MCF 10A (cell line): ENCODE data around the gene SHISA7. TPM values are rescaled to one million over a fixed set of nuclear protein-coding genes. Genes with fewer than 3 reads are reported as not detected.

Experiments
- BruUV-seq: library from RNA; stranded (reverse); fragments of 400-500 nt; replicated peaks from 2 replicates; lab custom pipeline; 2021; lab: Mats Ljungman, UMichigan
- CTCF ChIA-PET: fragments of 300-600 bp; sonication (Branson Sonifier 250); formaldehyde crosslinking; extraction: SDS; loops from one replicate; lab custom pipeline; 2021; ENCODE audit warnings: antibody characterized with exemption, inconsistent platforms; lab: Yijun Ruan, JAX
- POLR2A ChIA-PET: fragments of 300-600, 350-650 bp; sonication (Branson Sonifier 250); formaldehyde crosslinking; extraction: SDS; loops from one replicate; lab custom pipeline; 2020; ENCODE audit warnings: antibody characterized with exemption, inconsistent platforms; lab: Yijun Ruan, JAX
- DNase-seq: peaks from one replicate; pipeline ENCODE4 v3.0.0-alpha.2; 2018; ENCODE audit not compliant: unreplicated experiment
- H3K27ac Mint-ChIP-seq: one replicate; pipeline ENCODE4 v1.8.0; 2022; ENCODE audit warnings: mild to moderate bottlenecking, low read depth, mixed read lengths; ENCODE audit not compliant: unreplicated experiment
- H3K27me3 Mint-ChIP-seq: one replicate; pipeline ENCODE4 v1.8.0; 2022; ENCODE audit warnings: mixed read lengths; ENCODE audit not compliant: insufficient read depth, unreplicated experiment
- H3K36me3 Mint-ChIP-seq: one replicate; pipeline ENCODE4 v1.8.0; 2022; ENCODE audit warnings: mild to moderate bottlenecking, moderate library complexity, mixed read lengths; ENCODE audit not compliant: insufficient read depth, unreplicated experiment
- H3K4me1 Mint-ChIP-seq: one replicate; pipeline ENCODE4 v1.8.0; 2022; ENCODE audit warnings: mixed read lengths; ENCODE audit not compliant: insufficient read depth, unreplicated experiment
- H3K4me3 Mint-ChIP-seq: one replicate; pipeline ENCODE4 v1.8.0; 2022; ENCODE audit warnings: mild to moderate bottlenecking, moderate library complexity, mixed read lengths; ENCODE audit not compliant: unreplicated experiment
- H3K9me3 Mint-ChIP-seq: one replicate; pipeline ENCODE4 v1.8.0; 2022; ENCODE audit warnings: mixed read lengths; ENCODE audit not compliant: unreplicated experiment
- CTCF ChIP-seq: fragments of 200-600 bp; IDR thresholded peaks from one replicate; pipeline ENCODE4 v1.8.0; 2022; ENCODE audit warnings: antibody characterized with exemption, mild to moderate bottlenecking; ENCODE audit not compliant: unreplicated experiment
- intact Hi-C: fragments of 100-400 bp; cut with micrococcal nuclease; formaldehyde crosslinking; loops from 2 replicates; pipeline ENCODE4 v1.14.1; 2022
- total RNA-seq: library from RNA; stranded (reverse); gene quantifications from 2 replicates; pipeline ENCODE4 v1.2.3, GENCODE V29; 2022

The SHISA7 gene
- total RNA-seq, 1 experiment from 2014 or later = not detected

DNA sequence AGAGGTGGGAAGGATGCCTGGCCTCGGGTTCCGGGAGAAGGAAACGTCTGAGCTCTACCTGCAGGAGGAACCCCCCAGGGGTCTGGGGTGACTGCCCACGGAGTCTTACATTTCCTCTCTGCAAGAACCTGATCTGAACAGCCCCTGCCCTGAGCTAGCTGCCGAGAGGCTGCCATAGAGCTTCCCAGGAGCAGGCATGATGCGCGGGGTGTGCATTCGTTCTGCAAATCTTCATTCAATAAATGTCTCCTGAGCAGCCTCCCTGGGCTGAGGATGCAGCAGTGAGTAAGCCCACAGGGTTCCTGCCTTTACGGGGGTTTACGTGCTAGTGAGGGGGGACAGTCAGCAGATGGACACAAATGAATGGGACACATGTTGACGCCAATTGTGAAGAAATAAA is 1.5 kb upstream of the SHISA7 start:
- peaks cover 37% of the 10 kb centered on the region for H3K4me1 Mint-ChIP-seq
- no peak for DNase-seq
- no peak overlapping the region for H3K27ac Mint-ChIP-seq
- no TSS peak for BruUV-seq
- intact Hi-C loops = no loop called here
- peaks cover 55% of the 10 kb centered on the region for H3K27me3 Mint-ChIP-seq
- no peaks in the 10 kb centered on the region for H3K9me3 Mint-ChIP-seq
- H3K4me3 Mint-ChIP-seq = no peak overlapping the region
- H3K36me3 Mint-ChIP-seq = no peaks in the 10 kb centered on the region
- ChIA-PET POLR2A (interaction anchor here (0.9 to 1.0 kb wide), 2 partner anchors 38 to 65 kb away, joined by 3 read pairs; no protein-coding TSS in a partner anchor), CTCF (interaction anchor here (0.6 to 1.0 kb wide), 4 partner anchors 26 to 256 kb away, joined by 3 to 5 read pairs (median 3); no protein-coding TSS in a partner anchor)
- no peak for TF ChIP-seq CTCF

DNA sequence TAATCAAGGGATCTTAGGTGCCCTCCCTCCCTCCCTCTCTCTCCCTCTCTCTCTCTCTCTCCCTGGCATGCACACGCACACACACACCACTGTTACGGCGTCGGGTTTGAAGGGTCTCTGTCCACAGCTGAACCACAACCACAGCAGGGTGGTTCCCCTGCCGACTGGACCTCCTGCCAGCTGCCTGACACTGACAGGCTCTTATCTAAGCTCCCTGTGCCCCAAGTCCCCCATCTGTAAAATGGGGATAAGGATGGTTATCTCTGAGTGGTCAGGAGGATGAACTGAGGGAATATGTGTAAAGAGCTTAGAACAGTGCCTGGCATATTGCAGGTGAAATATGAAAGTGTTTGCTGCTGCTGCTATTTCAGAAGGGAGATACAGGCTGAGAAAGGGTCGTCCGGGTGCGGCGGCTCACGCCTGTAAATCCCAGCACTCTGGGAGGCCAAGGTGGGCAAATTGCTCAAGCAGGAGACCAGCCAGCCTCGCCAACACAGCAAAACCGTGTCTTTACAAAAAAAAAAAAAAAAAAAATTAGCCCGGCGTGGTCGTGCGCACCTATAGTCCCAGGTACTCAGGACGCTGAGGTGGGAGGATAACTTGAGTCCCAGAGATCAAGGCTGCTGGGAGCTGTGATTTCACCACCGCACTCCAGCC is 852 bp upstream of the SHISA7 start:
- Mint-ChIP-seq H3K9me3 (no peaks in the 10 kb centered on the region), H3K27ac (no peak overlapping the region), H3K36me3 (no peaks in the 10 kb centered on the region), H3K4me3 (no peak overlapping the region), H3K27me3 (peaks cover 62% of the 10 kb centered on the region), H3K4me1 (peaks cover 37% of the 10 kb centered on the region)
- no TSS peak for BruUV-seq
- no peak for TF ChIP-seq CTCF
- POLR2A ChIA-PET = no interaction called here
- no peak for DNase-seq
- intact Hi-C loops = no loop called here
- CTCF ChIA-PET = interaction anchor here (0.7 to 1.0 kb wide), 2 partner anchors 26 to 256 kb away, joined by 3 to 5 read pairs; no protein-coding TSS in a partner anchor

DNA sequence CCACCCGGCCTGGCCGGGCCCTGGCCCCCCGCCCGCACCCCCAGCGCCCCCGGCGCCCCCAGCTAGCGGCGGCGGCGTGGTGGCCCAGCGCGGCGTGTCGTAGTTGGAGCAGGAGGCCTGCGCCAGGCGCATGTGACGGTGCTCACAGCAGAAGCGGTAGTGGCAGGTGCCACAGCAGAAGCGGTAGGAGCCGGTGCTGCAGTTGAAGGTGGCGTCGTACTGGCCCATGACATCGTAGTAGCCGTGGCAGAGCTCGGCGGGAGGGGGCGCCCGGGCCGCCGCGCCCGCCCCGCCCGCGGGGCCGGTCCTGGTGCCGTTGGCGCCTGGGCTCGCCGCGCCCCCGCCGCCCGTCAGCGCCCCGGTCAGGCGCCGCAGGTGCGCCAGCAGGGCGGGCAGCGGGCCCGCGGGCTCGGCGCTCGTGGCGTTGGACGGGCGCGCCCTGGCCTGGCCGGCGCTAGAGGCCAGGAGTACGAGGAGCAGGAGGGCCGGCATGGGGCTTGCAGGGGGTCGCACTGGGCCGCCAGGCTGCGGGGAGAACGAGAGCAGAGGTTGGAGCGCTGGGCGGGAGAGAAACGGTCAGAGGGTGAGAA is 633 bp downstream of the SHISA7 start:
- ChIA-PET CTCF (interaction anchor here (1.1 kb wide), 1 partner anchor 13 kb away, joined by 6 read pairs; no protein-coding TSS in a partner anchor), POLR2A (no interaction called here)
- no peak for TF ChIP-seq CTCF
- Mint-ChIP-seq H3K36me3 (no peaks in the 10 kb centered on the region), H3K4me3 (no peak overlapping the region), H3K9me3 (no peaks in the 10 kb centered on the region), H3K27me3 (peaks cover 66% of the 10 kb centered on the region), H3K4me1 (peaks cover 40% of the 10 kb centered on the region), H3K27ac (no peak overlapping the region)
- intact Hi-C loops = no loop called here
- DNase-seq = no peak
- BruUV-seq = no TSS peak

- intact Hi-C loops = no loop called here
- H3K4me1 Mint-ChIP-seq = peaks cover 43% of the 10 kb centered on the region
- BruUV-seq = no TSS peak
- POLR2A ChIA-PET = no interaction called here
- H3K4me3 Mint-ChIP-seq = no peak overlapping the region
- H3K9me3 Mint-ChIP-seq = no peaks in the 10 kb centered on the region
- no peak overlapping the region for H3K27ac Mint-ChIP-seq
- DNase-seq = no peak
- TF ChIP-seq CTCF = no peak
- peaks cover 66% of the 10 kb centered on the region for H3K27me3 Mint-ChIP-seq
- CTCF ChIA-PET = interaction anchor here (1.1 kb wide), 1 partner anchor 13 kb away, joined by 6 read pairs; no protein-coding TSS in a partner anchor
- H3K36me3 Mint-ChIP-seq = no peaks in the 10 kb centered on the region
Measured at GRCh38 chr19:55441692-55442321, 1.3 kb downstream of the SHISA7 start.
